SK-N-SH (cell line): ENCODE data around the gene ARID4B. TPM values are rescaled to one million over a fixed set of nuclear protein-coding genes. Genes with fewer than 3 reads are reported as not detected.

ENCODE experiments used
- CTCF ChIA-PET: fragments of 300-600, 350-600 bp; formaldehyde crosslinking; extraction: SDS; loops from one replicate; lab custom pipeline; 2021; lab: Yijun Ruan, JAX
- POLR2A ChIA-PET: fragments of 350-600 bp; sonication (Branson Sonifier 250); formaldehyde crosslinking; extraction: SDS; loops from one replicate; lab custom pipeline; 2020; ENCODE audit warnings: antibody characterized with exemption, inconsistent platforms; lab: Yijun Ruan, JAX
- DNase-seq: peaks from one replicate; pipeline ENCODE4 v3.0.0; 2012
- H2AFZ ChIP-seq: fragments of 200-600 bp; sonication (generic); 2 replicates; pipeline ENCODE4 v1.8.1; 2016; ENCODE audit warnings: antibody characterized with exemption, mild to moderate bottlenecking, low read depth
- H3F3A ChIP-seq: fragments of 200-600 bp; sonication (generic); replicated peaks from 2 replicates; pipeline ENCODE3; 2016; ENCODE audit warnings: antibody characterized with exemption, mild to moderate bottlenecking; ENCODE audit not compliant: insufficient read depth
- H3K27ac ChIP-seq, 2 experiments: fragments of 200-500 bp in 1 of 2; fragments of 200-600 bp in 1 of 2; sonication (Bioruptor generic) in 1 of 2; sonication (generic), shearing (Covaris generic) in 1 of 2; 2 replicates each; pipeline versions ENCODE4 v1.5.1 to v1.6.1; 2014 to 2016; ENCODE audit warnings: low read depth in 2 of 2, inconsistent platforms in 1 of 2, low read length in 1 of 2, mild to moderate bottlenecking in 1 of 2, mixed read lengths in 1 of 2
- H3K27me3 ChIP-seq: fragments of 200-600 bp; sonication (generic), shearing (Covaris generic); 2 replicates; pipeline ENCODE4 v1.6.1; 2016; ENCODE audit warnings: mixed run types; ENCODE audit not compliant: insufficient read depth
- H3K36me3 ChIP-seq, 2 experiments: fragments of 200-500 bp in 1 of 2; fragments of 200-600 bp in 1 of 2; sonication (Bioruptor generic) in 1 of 2; sonication (generic) in 1 of 2; replicated peaks in 1 of 2; 2 replicates each; pipeline versions ENCODE3 to v1.5.1; 2014 to 2016; ENCODE audit warnings: low read length in 1 of 2, mild to moderate bottlenecking in 1 of 2; ENCODE audit not compliant: insufficient read depth in 2 of 2, control insufficient read depth in 1 of 2
- H3K4me1 ChIP-seq, 2 experiments: fragments of 200-500 bp in 1 of 2; fragments of 200-600 bp in 1 of 2; sonication (Bioruptor generic) in 1 of 2; sonication (generic), shearing (Covaris generic) in 1 of 2; 2 replicates each; pipeline versions ENCODE4 v1.5.1 to v1.6.1; 2014 to 2016; ENCODE audit warnings: low read depth in 1 of 2, low read length in 1 of 2, mixed run types in 1 of 2; ENCODE audit not compliant: insufficient read depth in 2 of 2, control insufficient read depth in 1 of 2
- H3K4me2 ChIP-seq: fragments of 200-600 bp; sonication (generic), shearing (Covaris generic); 2 replicates; pipeline ENCODE4 v1.6.1; 2017; ENCODE audit warnings: mixed run types
- H3K4me3 ChIP-seq, 2 experiments: fragments of 200-500 bp in 1 of 2; fragments of 200-600 bp in 1 of 2; sonication (Bioruptor generic) in 1 of 2; sonication (generic), shearing (Covaris generic) in 1 of 2; 2 replicates each; pipeline versions ENCODE4 v1.5.1 to v1.8.1; 2014 to 2016; ENCODE audit warnings: low read depth in 2 of 2, inconsistent platforms in 1 of 2, low read length in 1 of 2, mild to moderate bottlenecking in 1 of 2, mixed read lengths in 1 of 2, moderate library complexity in 1 of 2
- H3K79me2 ChIP-seq: fragments of 200-600 bp; sonication (generic); 2 replicates; pipeline ENCODE4 v1.8.1; 2017; ENCODE audit warnings: mild to moderate bottlenecking; ENCODE audit not compliant: insufficient read depth
- H3K9ac ChIP-seq: fragments of 200-600 bp; sonication (generic); 2 replicates; pipeline ENCODE4 v1.6.1; 2017; ENCODE audit warnings: mixed run types
- H3K9me2 ChIP-seq: fragments of 200-600 bp; sonication (generic); 2 replicates; pipeline ENCODE4 v1.6.1; 2017; ENCODE audit warnings: mixed run types
- H3K9me3 ChIP-seq: fragments of 200-600 bp; sonication (generic); 2 replicates; pipeline ENCODE4 v1.6.1; 2017; ENCODE audit warnings: mixed run types, mild to moderate bottlenecking, moderate library complexity
- H4K20me1 ChIP-seq: fragments of 200-600 bp; sonication (generic); 2 replicates; pipeline ENCODE4 v1.6.1; 2017; ENCODE audit warnings: mild to moderate bottlenecking, mixed run types; ENCODE audit not compliant: insufficient read depth
- CHD2 ChIP-seq: fragments of 150-350 bp; IDR thresholded peaks from 2 replicates; pipeline ENCODE4 v1.6.1; 2018; ENCODE audit warnings: low read length; ENCODE audit not compliant: partially characterized antibody
- ELF1 ChIP-seq: IDR thresholded peaks from 2 replicates; pipeline ENCODE4 v1.4.0; 2012
- GATA2 ChIP-seq: sonication (generic); formaldehyde crosslinking; IDR thresholded peaks from 2 replicates; pipeline ENCODE4 v1.5.0; 2020; ENCODE audit warnings: mild to moderate bottlenecking, missing genetic modification reagents
- NRF1 ChIP-seq: IDR thresholded peaks from 2 replicates; pipeline ENCODE4 v1.6.1; 2012; ENCODE audit warnings: low read depth, mild to moderate bottlenecking, low read length
- RAD21 ChIP-seq: IDR thresholded peaks from 2 replicates; pipeline ENCODE4 v1.6.1; 2012; ENCODE audit warnings: mild to moderate bottlenecking, low read length
- WGBS: methylation state at CpG from one replicate; pipeline ENCODE4 v1.1.6; 2017; ENCODE audit warnings: low lambda C conversion rate; 5-methylcytosine and 5-hydroxymethylcytosine counted together
- polyA plus RNA-seq, 3 experiments: library from polyadenylated mRNA; depleted of rRNA; stranded (reverse); fragments of >200 nt; gene quantifications; 2 replicates each; pipeline ENCODE4 v1.2.3, GENCODE V29; 2012
- TF ChIP-seq, protein P1 (sequence below): IDR thresholded peaks from 2 replicates; pipeline ENCODE4 v1.6.1; 2012; ENCODE audit warnings: mild to moderate bottlenecking, low read depth, low read length, moderate library complexity
- TF ChIP-seq, protein P2 (sequence below): fragments of 150-350 bp; IDR thresholded peaks from 2 replicates; pipeline ENCODE4 v1.6.1; 2017; ENCODE audit warnings: antibody characterized with exemption, low read length, low read depth, borderline replicate concordance

The ARID4B gene
- polyA plus RNA-seq, 1 of the 3 experiments (the other 2 are of a cell fraction), result 4.4 TPM

DNA sequence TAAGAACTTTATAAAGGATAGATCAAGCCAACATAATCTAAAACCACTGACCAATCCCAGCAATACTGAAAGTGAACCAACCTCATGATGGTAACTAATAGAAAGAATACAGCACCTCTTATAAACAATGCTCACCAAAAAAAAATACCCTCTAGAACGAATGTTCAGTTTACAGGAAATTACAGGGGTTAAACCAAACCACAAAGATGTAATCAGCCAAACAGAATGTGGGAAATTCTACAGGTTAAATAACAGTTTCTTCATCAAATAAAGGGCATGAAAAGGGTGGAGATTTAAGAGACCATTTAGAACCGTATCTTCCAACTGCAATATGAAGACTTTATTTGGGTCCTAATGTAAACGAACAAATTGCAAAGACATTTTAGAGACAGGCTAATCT, 30.4 kb downstream of the ARID4B start (continued):
- TF ChIP-seq, protein P1, sequence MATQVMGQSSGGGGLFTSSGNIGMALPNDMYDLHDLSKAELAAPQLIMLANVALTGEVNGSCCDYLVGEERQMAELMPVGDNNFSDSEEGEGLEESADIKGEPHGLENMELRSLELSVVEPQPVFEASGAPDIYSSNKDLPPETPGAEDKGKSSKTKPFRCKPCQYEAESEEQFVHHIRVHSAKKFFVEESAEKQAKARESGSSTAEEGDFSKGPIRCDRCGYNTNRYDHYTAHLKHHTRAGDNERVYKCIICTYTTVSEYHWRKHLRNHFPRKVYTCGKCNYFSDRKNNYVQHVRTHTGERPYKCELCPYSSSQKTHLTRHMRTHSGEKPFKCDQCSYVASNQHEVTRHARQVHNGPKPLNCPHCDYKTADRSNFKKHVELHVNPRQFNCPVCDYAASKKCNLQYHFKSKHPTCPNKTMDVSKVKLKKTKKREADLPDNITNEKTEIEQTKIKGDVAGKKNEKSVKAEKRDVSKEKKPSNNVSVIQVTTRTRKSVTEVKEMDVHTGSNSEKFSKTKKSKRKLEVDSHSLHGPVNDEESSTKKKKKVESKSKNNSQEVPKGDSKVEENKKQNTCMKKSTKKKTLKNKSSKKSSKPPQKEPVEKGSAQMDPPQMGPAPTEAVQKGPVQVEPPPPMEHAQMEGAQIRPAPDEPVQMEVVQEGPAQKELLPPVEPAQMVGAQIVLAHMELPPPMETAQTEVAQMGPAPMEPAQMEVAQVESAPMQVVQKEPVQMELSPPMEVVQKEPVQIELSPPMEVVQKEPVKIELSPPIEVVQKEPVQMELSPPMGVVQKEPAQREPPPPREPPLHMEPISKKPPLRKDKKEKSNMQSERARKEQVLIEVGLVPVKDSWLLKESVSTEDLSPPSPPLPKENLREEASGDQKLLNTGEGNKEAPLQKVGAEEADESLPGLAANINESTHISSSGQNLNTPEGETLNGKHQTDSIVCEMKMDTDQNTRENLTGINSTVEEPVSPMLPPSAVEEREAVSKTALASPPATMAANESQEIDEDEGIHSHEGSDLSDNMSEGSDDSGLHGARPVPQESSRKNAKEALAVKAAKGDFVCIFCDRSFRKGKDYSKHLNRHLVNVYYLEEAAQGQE, result no peak
- TF ChIP-seq GATA2 (CRISPR knock-in tag), result no peak
- TF ChIP-seq, protein P2, sequence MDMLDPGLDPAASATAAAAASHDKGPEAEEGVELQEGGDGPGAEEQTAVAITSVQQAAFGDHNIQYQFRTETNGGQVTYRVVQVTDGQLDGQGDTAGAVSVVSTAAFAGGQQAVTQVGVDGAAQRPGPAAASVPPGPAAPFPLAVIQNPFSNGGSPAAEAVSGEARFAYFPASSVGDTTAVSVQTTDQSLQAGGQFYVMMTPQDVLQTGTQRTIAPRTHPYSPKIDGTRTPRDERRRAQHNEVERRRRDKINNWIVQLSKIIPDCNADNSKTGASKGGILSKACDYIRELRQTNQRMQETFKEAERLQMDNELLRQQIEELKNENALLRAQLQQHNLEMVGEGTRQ, result no peak

- Histone ChIP-seq H3K4me3 (no peak overlapping the region), H3K9me2 (no peaks in the 10 kb centered on the region), H3K9ac (no peak overlapping the region), H3K4me1 (no peaks in the 10 kb centered on the region; a peak in 1 of 4 replicates), H3F3A (peaks cover 8% of the 10 kb centered on the region), H2AFZ (no peak overlapping the region), H3K79me2 (peaks cover 95% of the 10 kb centered on the region), H3K27ac (no peak overlapping the region), H4K20me1 (peaks cover 90% of the 10 kb centered on the region), H3K4me2 (no peak overlapping the region)
- CTCF ChIA-PET, result no interaction called here
- WGBS, result 95% methylated on average over 1 of the region's 1 CpG
- TF ChIP-seq, protein P1, result no peak
- TF ChIP-seq RAD21, result no peak
- TF ChIP-seq ELF1, result no peak
- no peak for TF ChIP-seq CHD2
- TF ChIP-seq NRF1, result no peak
- TF ChIP-seq, all 33 proteins: peak for 0
- Histone ChIP-seq H3K27me3 (no peaks in the 10 kb centered on the region), H3K9me3 (no peaks in the 10 kb centered on the region), H3K36me3 (peaks cover 0 to 9% of the 10 kb centered on the region in 2 experiments)
- POLR2A ChIA-PET, result no interaction called here
- DNase-seq, result no peak
Observed at GRCh38 chr1:235296729-235297128, 31.2 kb downstream of the ARID4B start.
